Gastroesophageal sphincter (tissue), 4 donors: ENCODE measurements around the gene SCO2. TPM values are rescaled to one million over a fixed set of nuclear protein-coding genes. Genes with fewer than 3 reads are reported as not detected.

Experiments
- ATAC-seq: fragments of 150-250 bp; one replicate; pipeline ENCODE4 v1.9.1; 2016; ENCODE audit warnings: mild to moderate bottlenecking, moderate library complexity
- H3K27ac ChIP-seq, 4 donors: fragments of 200-600 bp; sonication (generic) in 3 of 4; 1 replicate in 3 of 4; 2 replicates in 1 of 4; pipeline ENCODE4 v1.5.1; 2016 to 2019
- H3K27me3 ChIP-seq: fragments of 200-600 bp; sonication (generic); one replicate; pipeline ENCODE4 v1.5.1; 2019
- H3K36me3 ChIP-seq, 2 donors: fragments of 200-600 bp; sonication (generic); one replicate each; pipeline ENCODE4 v1.5.1; 2019; ENCODE audit warnings: control low read depth in 1 of 2
- H3K4me1 ChIP-seq, 3 donors: fragments of 200-600 bp; sonication (generic); 1 replicate in 2 of 3; 2 replicates in 1 of 3; pipeline ENCODE4 v1.5.1; 2016 to 2019; ENCODE audit warnings: control low read depth in 2 of 3
- H3K4me3 ChIP-seq, 2 donors: fragments of 200-600 bp; sonication (generic); one replicate each; pipeline ENCODE4 v1.5.1; 2019; ENCODE audit warnings: mild to moderate bottlenecking in 1 of 2, moderate library complexity in 1 of 2
- H3K9me3 ChIP-seq, 3 donors: fragments of 200-600 bp; sonication (generic); one replicate each; pipeline ENCODE4 v1.5.1; 2017 to 2019; ENCODE audit warnings: control low read depth in 2 of 3
- CTCF ChIP-seq, 4 experiments: fragments of 200-600 bp in 2 of 4; fragments of 450-650 bp in 2 of 4; sonication (generic) in 1 of 4; IDR thresholded peaks; one replicate each; pipeline ENCODE4 v1.5.1; 2017 to 2019; ENCODE audit warnings: antibody characterized with exemption in 4 of 4, mild to moderate bottlenecking in 2 of 4, moderate library complexity in 2 of 4
- EP300 ChIP-seq: sonication (generic); formaldehyde crosslinking; IDR thresholded peaks from one replicate; pipeline ENCODE4 v1.6.1; 2017; ENCODE audit warnings: antibody characterized with exemption, mild to moderate bottlenecking
- WGBS, 2 donors: methylation state at CpG; one replicate each; pipeline ENCODE4 v1.1.5; 2018; ENCODE audit warnings: low coverage in 1 of 2; 5-methylcytosine and 5-hydroxymethylcytosine counted together
- total RNA-seq, 4 donors: library from RNA; depleted of rRNA; stranded (reverse); fragments of >200 nt; gene quantifications; one replicate each; pipeline ENCODE4 v1.1.0, GENCODE V29; 2016

Gene SCO2
- total RNA-seq, 4 donors from 2014 or later: 1.2 to 1.8 TPM; not detected in 2

- Histone ChIP-seq H3K27me3 (peaks cover 5% of the 10 kb centered on the region), H3K27ac (peak overlapping the region; percentile 44 to 94 (median 91)), H3K9me3 (no peaks in the 10 kb centered on the region), H3K4me1 (peaks cover 0 to 60% (median 48%) of the 10 kb centered on the region in 3 donors), H3K36me3 (peaks cover 0 to 8% of the 10 kb centered on the region in 2 donors), H3K4me3 (peak overlapping the region; percentile 72 to 96)
- TF ChIP-seq CTCF (IDR thresholded peaks at IDR 0.05) (peak in 1 of 4 experiments; percentile 17), EP300 (no peak)
- WGBS, 2 donors: 0 to 2% methylated on average over 2 to 9 of the region's 62 CpGs
- peak; percentile 30 for ATAC-seq
Measured at GRCh38 chr22:50473855-50474671, 51.3 kb downstream of the SCO2 start.

Other genes with a start within 250 kb of the SCO2 start
- 100 to 1,000 TPM in 2 of 4 donors, 10 to 100 TPM in 2; 93.2 to 207 (median 102) TPM for gene PLXNB2, start 218.0 kb downstream of the SCO2 start, total RNA-seq
- gene DENND6B, start 198.6 kb downstream of the SCO2 start, total RNA-seq: 1 to 10 TPM; 2.0 to 4.8 (median 2.8) TPM
- 10 to 100 TPM; 52.2 to 73.5 (median 64.2) TPM for gene PPP6R2, start 182.3 kb downstream of the SCO2 start, total RNA-seq
- gene SBF1, start 50.6 kb downstream of the SCO2 start, total RNA-seq: 100 to 1,000 TPM in 1 of 4 donors, 10 to 100 TPM in 3; 63.7 to 122 (median 64.4) TPM
- gene ADM2, start 44.1 kb downstream of the SCO2 start, total RNA-seq: under 1 TPM in 1 of 4 donors, not detected in 3; 0.40 TPM
- not detected for gene MIOX, start 38.7 kb downstream of the SCO2 start, total RNA-seq
- 10 to 100 TPM; 35.5 to 58.4 (median 45.1) TPM for gene LMF2, start 17.9 kb downstream of the SCO2 start, total RNA-seq
- gene NCAPH2, start 17.4 kb downstream of the SCO2 start, total RNA-seq: 10 to 100 TPM; 34.8 to 45.0 (median 42.1) TPM
- 10 to 100 TPM; 18.5 to 55.1 (median 39.3) TPM for gene TYMP, start 4.4 kb upstream of the SCO2 start, total RNA-seq
- under 1 TPM in 3 of 4 donors, not detected in 1; 0.08 to 0.31 (median 0.27) TPM for gene KLHDC7B, start 20.3 kb upstream of the SCO2 start, total RNA-seq
- not detected for gene SYCE3, start 37.3 kb upstream of the SCO2 start, total RNA-seq
- 10 to 100 TPM in 1 of 4 donors, 1 to 10 TPM in 3; 3.1 to 13.4 (median 6.5) TPM for gene CPT1B, start 52.8 kb upstream of the SCO2 start, total RNA-seq
- 10 to 100 TPM; 16.6 to 39.8 (median 33.1) TPM for gene CHKB, start 57.3 kb upstream of the SCO2 start, total RNA-seq
- gene MAPK8IP2, start 75.2 kb upstream of the SCO2 start, total RNA-seq: 1 to 10 TPM in 3 of 4 donors, under 1 TPM in 1; 0.93 to 3.7 (median 2.3) TPM
- gene ARSA, start 102.6 kb upstream of the SCO2 start, total RNA-seq: 10 to 100 TPM; 19.5 to 40.0 (median 21.0) TPM
- 10 to 100 TPM in 2 of 4 donors, 1 to 10 TPM in 2; 5.9 to 20.5 (median 13.0) TPM for gene SHANK3, start 147.2 kb upstream of the SCO2 start, total RNA-seq
- not detected for gene ACR, start 212.6 kb upstream of the SCO2 start, total RNA-seq